Measurements from ENCODE around the gene OBSL1.

Gene OBSL1

DNA sequence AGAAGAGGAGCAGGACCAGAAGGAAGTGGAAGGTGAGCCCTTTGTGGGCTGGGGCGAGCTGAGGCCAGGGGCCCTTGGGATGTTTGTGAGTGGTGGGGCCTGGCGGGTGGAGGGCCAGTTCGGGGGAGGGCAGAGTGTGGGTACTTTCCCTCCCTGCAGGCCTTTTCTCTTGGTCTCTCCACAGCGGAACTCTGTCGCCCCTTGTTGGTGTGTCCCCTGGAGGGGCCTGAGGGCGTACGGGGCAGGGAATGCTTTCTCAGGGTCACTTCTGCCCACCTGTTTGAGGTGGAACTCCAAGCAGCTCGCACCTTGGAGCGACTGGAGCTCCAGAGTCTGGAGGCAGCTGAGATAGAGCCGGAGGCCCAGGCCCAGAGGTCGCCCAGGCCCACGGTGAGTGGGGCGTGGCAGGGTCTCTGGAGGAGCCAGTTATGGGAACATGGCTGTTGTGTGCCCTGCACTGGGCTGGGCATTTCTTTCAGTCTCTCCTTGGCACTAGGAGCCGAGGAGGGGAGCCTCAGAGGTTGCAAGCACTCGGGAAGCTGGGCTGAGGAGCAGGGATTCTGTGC is 37.1 kb upstream of the OBSL1 start:
- no peaks in the 10 kb centered on the region for H3K27me3 Mint-ChIP-seq
- no peak overlapping the region for H3K4me3 Mint-ChIP-seq
- peaks cover 15% of the 10 kb centered on the region for H3K4me1 Mint-ChIP-seq (ENCODE audit: low read depth)
- H3K27ac Mint-ChIP-seq: no peak overlapping the region
- no peaks in the 10 kb centered on the region for H3K9me3 Mint-ChIP-seq
- H3K36me3 Mint-ChIP-seq (ENCODE audit: low read depth): peaks cover 83% of the 10 kb centered on the region
- no peak for DNase-seq

DNA sequence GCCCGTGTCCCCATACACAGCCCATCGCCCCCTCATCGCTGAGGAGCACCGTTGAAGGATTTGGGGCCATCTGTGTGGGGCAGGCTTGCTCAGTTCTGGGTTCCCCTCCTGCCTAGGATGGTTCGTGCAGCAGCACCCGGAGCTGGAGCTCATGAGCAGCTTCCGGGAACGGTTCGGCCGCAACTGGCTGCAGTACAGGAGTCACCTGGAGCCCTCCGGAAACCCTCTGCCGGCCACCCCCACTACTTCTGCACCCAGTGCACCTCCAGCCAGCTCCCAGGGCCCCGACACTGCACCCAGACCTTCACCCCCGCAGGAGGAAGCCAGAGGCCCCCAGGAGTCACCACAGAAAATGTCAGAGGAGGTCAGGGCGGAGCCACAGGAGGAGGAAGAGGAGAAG is 36.6 kb upstream of the OBSL1 start:
- Mint-ChIP-seq H3K9me3 (no peaks in the 10 kb centered on the region), H3K27me3 (no peaks in the 10 kb centered on the region), H3K36me3 (ENCODE audit: low read depth) (peaks cover 86% of the 10 kb centered on the region), H3K27ac (no peak overlapping the region), H3K4me1 (ENCODE audit: low read depth) (peaks cover 14% of the 10 kb centered on the region), H3K4me3 (no peak overlapping the region)
- no peak for DNase-seq

- Mint-ChIP-seq H3K4me3 (no peak overlapping the region), H3K27ac (no peak overlapping the region), H3K36me3 (ENCODE audit: low read depth) (peaks cover 86% of the 10 kb centered on the region), H3K4me1 (ENCODE audit: low read depth) (no peaks in the 10 kb centered on the region), H3K27me3 (no peaks in the 10 kb centered on the region), H3K9me3 (no peaks in the 10 kb centered on the region)
- no peak for DNase-seq
These were observed 34.2 kb upstream of the OBSL1 start for GRCh38 chr2:219605607-219605954.

- DNase-seq: no peak
- Mint-ChIP-seq H3K27me3 (no peaks in the 10 kb centered on the region), H3K9me3 (no peaks in the 10 kb centered on the region), H3K36me3 (ENCODE audit: low read depth) (peaks cover 73% of the 10 kb centered on the region), H3K4me1 (ENCODE audit: low read depth) (peaks cover 5% of the 10 kb centered on the region), H3K27ac (no peak overlapping the region), H3K4me3 (no peak overlapping the region)
These were observed 32.4 kb upstream of the OBSL1 start for GRCh38 chr2:219603771-219604170.

- H3K4me1 Mint-ChIP-seq (ENCODE audit: low read depth): peaks cover 19% of the 10 kb centered on the region
These were observed 27.2 kb upstream of the OBSL1 start for GRCh38 chr2:219598308-219599078.

DNA sequence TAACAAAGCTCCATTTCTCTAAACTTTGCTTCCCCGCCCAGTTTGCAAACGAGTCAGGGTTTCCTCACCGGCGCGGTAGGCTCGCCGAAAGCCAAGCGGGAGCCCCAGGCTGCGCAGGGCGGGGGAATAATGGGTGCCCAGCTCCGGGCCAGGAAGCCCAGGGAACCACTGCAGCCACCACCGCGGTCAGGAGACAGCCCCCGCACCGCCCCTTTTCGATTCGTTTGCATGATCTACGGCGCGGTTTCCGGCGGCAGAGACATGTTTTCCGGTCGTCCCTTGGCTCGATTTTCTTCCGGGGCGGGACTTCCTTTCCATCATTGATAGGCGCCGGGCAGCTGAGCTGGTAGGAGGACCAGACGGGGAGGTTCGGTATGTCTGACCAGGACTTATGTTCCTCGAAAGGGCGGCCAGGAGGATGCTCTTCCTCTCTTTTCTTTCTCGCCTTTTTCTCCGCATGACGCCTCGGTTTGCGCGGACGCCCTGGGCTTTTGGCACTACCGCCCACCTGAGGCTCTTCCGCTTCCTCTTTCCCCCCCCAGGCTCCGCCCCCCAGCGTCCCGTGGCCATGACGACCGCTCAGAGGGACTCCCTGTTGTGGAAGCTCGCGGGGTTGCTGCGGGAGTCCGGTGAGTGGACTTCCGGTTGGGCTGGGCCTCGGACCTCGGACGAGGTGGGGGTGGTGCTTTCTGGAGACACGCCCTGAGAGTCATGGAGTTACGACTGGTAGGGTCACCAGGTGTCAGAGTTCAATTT is 26.4 kb upstream of the OBSL1 start, which contains the start of gene STK11IP:
Gene STK11IP (plus strand): TSS at position 306 of the 756 bp plus-strand sequence. CDS start 263 bp downstream, at position 569.
- Mint-ChIP-seq H3K27me3 (peaks cover 3% of the 10 kb centered on the region), H3K9me3 (no peaks in the 10 kb centered on the region), H3K27ac (peak within 1 kb of the TSS; percentile 98), H3K36me3 (ENCODE audit: low read depth) (peaks cover 34% of the 10 kb centered on the region), H3K4me1 (ENCODE audit: low read depth) (peaks cover 19% of the 10 kb centered on the region), H3K4me3 (peak within 1 kb of the TSS; percentile 97)
- peak; percentile 93 for DNase-seq

More at GRCh38 chr2:219598308-219599078, 27.2 kb upstream of the OBSL1 start:
- Mint-ChIP-seq H3K4me3 (peak overlapping the region; percentile 97), H3K27ac (peak overlapping the region; percentile 98), H3K9me3 (no peaks in the 10 kb centered on the region), H3K27me3 (peaks cover 3% of the 10 kb centered on the region), H3K36me3 (ENCODE audit: low read depth) (peaks cover 38% of the 10 kb centered on the region)
- DNase-seq: no peak

GRCh38 chr2:219596954-219597551 is 25.7 kb upstream of the OBSL1 start:
- Mint-ChIP-seq H3K27me3 (peaks cover 3% of the 10 kb centered on the region), H3K4me1 (ENCODE audit: low read depth) (peaks cover 19% of the 10 kb centered on the region), H3K4me3 (peak overlapping the region; percentile 97), H3K36me3 (ENCODE audit: low read depth) (peaks cover 27% of the 10 kb centered on the region), H3K27ac (peak overlapping the region; percentile 98), H3K9me3 (no peaks in the 10 kb centered on the region)
- no peak for DNase-seq

DNA sequence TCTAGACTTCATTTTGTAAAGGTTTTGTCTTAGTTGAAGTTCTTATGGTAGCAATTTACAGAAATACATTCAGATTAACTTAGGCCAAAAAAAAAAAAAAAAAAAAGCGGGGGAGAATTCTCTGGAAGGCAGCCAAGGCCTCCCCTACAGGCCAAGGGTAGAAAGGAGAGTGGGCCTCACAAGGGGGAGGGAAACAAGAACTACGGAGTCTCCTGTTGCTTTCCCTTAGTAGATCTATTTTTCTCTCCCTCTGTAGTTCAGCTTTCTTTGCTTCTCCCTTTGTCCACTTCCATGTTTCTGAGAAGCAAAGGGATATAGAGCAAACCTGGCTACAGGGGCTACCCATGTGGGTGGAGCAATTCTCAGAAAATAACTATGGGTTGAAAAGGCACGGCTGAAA is 23.9 kb upstream of the OBSL1 start:
- Mint-ChIP-seq H3K9me3 (no peaks in the 10 kb centered on the region), H3K27ac (no peak overlapping the region), H3K4me1 (ENCODE audit: low read depth) (peaks cover 19% of the 10 kb centered on the region), H3K36me3 (ENCODE audit: low read depth) (peaks cover 12% of the 10 kb centered on the region), H3K27me3 (peaks cover 3% of the 10 kb centered on the region), H3K4me3 (no peak overlapping the region)
- DNase-seq: no peak

DNA sequence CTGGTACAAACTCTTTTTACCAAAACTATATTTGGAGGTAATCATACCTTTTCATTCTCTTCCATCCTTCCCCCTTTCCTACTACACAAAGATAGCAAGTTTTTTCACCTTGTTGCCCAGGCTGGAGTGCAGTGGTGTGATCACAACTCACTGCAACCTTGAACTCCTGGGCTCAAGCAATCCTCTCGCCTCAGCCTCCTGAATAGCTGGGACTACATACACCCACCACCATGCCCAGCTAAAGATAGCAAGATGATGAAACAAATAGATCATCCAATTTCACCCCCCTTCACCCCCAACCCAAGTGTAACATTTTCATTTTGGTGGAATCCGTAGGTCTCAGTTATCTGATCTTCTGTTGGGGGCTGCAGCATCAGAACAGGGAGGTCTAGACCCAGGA is 21.8 kb upstream of the OBSL1 start:
- Mint-ChIP-seq H3K27me3 (peaks cover 3% of the 10 kb centered on the region), H3K9me3 (no peaks in the 10 kb centered on the region), H3K27ac (no peak overlapping the region), H3K36me3 (ENCODE audit: low read depth) (peaks cover 9% of the 10 kb centered on the region), H3K4me1 (ENCODE audit: low read depth) (peaks cover 8% of the 10 kb centered on the region), H3K4me3 (no peak overlapping the region)
- no peak for DNase-seq

- H3K4me3 Mint-ChIP-seq: no peak overlapping the region
- H3K9me3 Mint-ChIP-seq: no peaks in the 10 kb centered on the region
- no peak for DNase-seq
- H3K36me3 Mint-ChIP-seq (ENCODE audit: low read depth): peaks cover 5% of the 10 kb centered on the region
- peaks cover 3% of the 10 kb centered on the region for H3K27me3 Mint-ChIP-seq
- H3K27ac Mint-ChIP-seq: no peak overlapping the region
- H3K4me1 Mint-ChIP-seq (ENCODE audit: low read depth): peaks cover 6% of the 10 kb centered on the region
These were observed 21.4 kb upstream of the OBSL1 start for GRCh38 chr2:219592736-219593135.

DNA sequence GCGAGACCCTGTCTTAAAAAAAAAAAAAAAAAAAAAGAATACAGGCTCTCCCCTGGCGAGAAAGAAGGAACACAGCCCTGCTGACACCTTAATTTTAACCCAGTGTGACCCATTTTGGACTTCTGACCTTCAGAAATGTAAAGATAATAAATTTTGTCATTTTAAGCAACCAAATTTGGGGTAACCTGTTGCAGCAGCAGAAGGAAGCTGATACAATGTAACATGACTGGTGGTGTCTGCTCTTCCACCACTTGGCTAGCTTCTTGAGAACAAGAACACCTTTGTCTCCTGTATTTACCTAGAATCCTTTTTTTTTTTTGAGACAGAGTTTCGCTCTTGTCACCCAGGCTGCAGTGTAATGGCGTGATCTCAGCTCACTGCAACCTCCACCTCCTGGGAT is 19.8 kb upstream of the OBSL1 start:
- Mint-ChIP-seq H3K9me3 (no peaks in the 10 kb centered on the region), H3K36me3 (ENCODE audit: low read depth) (no peaks in the 10 kb centered on the region), H3K27me3 (peaks cover 5% of the 10 kb centered on the region), H3K4me3 (no peak overlapping the region), H3K4me1 (ENCODE audit: low read depth) (no peaks in the 10 kb centered on the region), H3K27ac (no peak overlapping the region)
- no peak for DNase-seq

DNA sequence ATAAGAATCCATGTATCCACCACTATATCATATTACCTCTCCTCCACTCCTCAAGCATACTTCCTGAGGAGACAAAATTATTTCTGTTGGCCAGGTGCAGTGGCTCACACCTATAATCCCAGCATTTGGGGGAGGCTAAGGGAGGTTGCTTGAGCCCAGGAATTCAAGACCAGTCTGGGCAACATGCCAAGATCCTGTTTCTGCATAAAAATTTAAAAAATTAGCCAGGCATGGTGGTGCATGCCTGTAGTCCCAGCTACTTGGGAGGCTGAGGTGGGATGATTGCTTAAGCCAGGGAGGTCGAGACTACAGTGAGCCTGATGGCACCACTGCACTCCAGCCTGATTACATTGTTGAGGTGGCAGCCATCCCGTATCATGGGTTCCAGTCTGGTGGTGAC is 10.0 kb upstream of the OBSL1 start:
- no peak for DNase-seq
- Mint-ChIP-seq H3K4me3 (no peak overlapping the region), H3K36me3 (ENCODE audit: low read depth) (no peaks in the 10 kb centered on the region)

DNA sequence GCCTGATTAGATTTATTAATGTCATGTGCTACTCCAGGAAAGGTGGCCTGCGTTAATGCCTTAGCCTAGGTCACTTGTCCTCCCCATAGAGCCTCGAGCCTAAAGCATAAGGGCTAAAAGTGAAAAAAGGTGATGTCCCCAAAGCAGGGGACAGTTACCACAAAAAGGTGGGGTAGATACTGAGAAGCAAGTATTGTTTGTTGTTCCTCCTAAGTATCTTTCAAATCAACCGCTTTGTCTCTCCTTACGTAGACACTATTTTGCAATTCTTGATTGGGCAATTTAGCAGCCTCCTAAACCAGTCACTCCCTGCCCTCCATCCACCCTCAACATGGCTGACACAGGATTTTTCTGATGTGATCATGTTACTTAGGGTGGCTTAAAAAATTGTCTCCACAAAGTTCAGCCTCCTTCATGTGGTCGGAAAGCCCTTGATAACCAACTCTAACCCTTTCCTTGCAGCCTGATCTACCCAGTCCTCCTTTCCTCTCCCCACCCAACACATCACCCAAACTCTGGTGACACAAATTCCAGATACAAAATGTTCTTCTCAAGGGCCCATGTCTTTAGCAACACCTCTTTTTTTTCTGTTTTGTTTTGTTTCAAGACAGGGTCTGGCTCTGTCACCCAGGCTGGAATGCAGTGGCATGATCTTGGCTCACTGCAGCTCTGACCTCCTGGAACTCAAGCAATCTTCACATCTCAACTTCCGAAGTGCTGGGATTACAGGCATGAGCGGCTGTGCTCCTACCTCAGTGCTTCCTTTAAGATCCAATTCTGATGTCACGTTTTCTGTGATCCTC is 7.7 kb upstream of the OBSL1 start:
- H3K4me1 Mint-ChIP-seq (ENCODE audit: low read depth): no peaks in the 10 kb centered on the region
- H3K9me3 Mint-ChIP-seq: no peaks in the 10 kb centered on the region
- DNase-seq: no peak
- H3K4me3 Mint-ChIP-seq: no peak overlapping the region
- no peak overlapping the region for H3K27ac Mint-ChIP-seq
- peaks cover 30% of the 10 kb centered on the region for H3K27me3 Mint-ChIP-seq
- H3K36me3 Mint-ChIP-seq (ENCODE audit: low read depth): no peaks in the 10 kb centered on the region

More for the DNA sequence above, 10.0 kb upstream of the OBSL1 start:
- H3K9me3 Mint-ChIP-seq: no peaks in the 10 kb centered on the region
- no peak overlapping the region for H3K27ac Mint-ChIP-seq
- H3K4me1 Mint-ChIP-seq (ENCODE audit: low read depth): no peaks in the 10 kb centered on the region
- peaks cover 19% of the 10 kb centered on the region for H3K27me3 Mint-ChIP-seq
